K562 (cell line): Measurements from ENCODE around the gene LATS1. TPM values are rescaled to one million over a fixed set of nuclear protein-coding genes. Genes with fewer than 3 reads are reported as not detected.
A peak's percentile ranks its signal among the peaks of the same experiment; 100 is the strongest.

Experiments used
- CEBPG ChIP-seq, 3 experiments: fragments of 200-800 bp in 1 of 3; sonication (Bioruptor generic) in 1 of 3; sonication (generic) in 1 of 3; formaldehyde crosslinking in 1 of 3; IDR thresholded peaks in 2 of 3; conservative IDR thresholded peaks in 1 of 3; 2 replicates each; pipeline versions ENCODE4 v1.6.1 to v1.8.0; 2016 to 2022; ENCODE audit warnings: missing compliant biosample characterization in 2 of 3, missing genetic modification characterization in 2 of 3, mild to moderate bottlenecking in 1 of 3, missing genetic modification reagents in 1 of 3
- CHD2 ChIP-seq: IDR thresholded peaks from 2 replicates; pipeline ENCODE4 v1.6.1; 2011; ENCODE audit warnings: low read depth, low read length
- EGR1 ChIP-seq: fragments of 450-650 bp; conservative IDR thresholded peaks from 2 replicates; pipeline ENCODE4 v1.6.1; 2017; ENCODE audit warnings: mild to moderate bottlenecking
- GTF2E2 ChIP-seq: fragments of 200-800 bp; sonication (Bioruptor generic); IDR thresholded peaks from 2 replicates; pipeline ENCODE4 v1.6.1; 2016; ENCODE audit warnings: missing genetic modification characterization, missing compliant biosample characterization
- KLF16 ChIP-seq: IDR thresholded peaks from 2 replicates; pipeline ENCODE4 v1.6.1; 2016; ENCODE audit warnings: antibody characterized with exemption
- NFIX ChIP-seq: fragments of 250-450 bp; sonication (Bioruptor Pico); IDR thresholded peaks from 2 replicates; pipeline ENCODE4 v1.4.0; 2020; ENCODE audit warnings: low read depth, mild to moderate bottlenecking, moderate library complexity
- NR2C2 ChIP-seq, 2 experiments: fragments of 200-800 bp in 1 of 2; sonication (Bioruptor generic) in 1 of 2; sonication (generic) in 1 of 2; formaldehyde crosslinking in 1 of 2; IDR thresholded peaks; 2 replicates each; pipeline versions ENCODE4 v1.6.1 to v1.8.0; 2016 to 2022; ENCODE audit warnings: mild to moderate bottlenecking in 1 of 2, missing compliant biosample characterization in 1 of 2, missing genetic modification characterization in 1 of 2, missing genetic modification reagents in 1 of 2
- SETDB1 ChIP-seq: IDR thresholded peaks from one replicate; pipeline ENCODE4 v1.6.1; 2012; ENCODE audit warnings: low read length, control low read depth, inconsistent platforms
- TEAD1 ChIP-seq, 2 experiments: fragments of 450-650 bp in 1 of 2; sonication (generic) in 1 of 2; formaldehyde crosslinking; IDR thresholded peaks; 2 replicates each; pipeline versions ENCODE4 v1.4.0 to v1.8.0; 2020 to 2022; ENCODE audit warnings: mild to moderate bottlenecking in 2 of 2, missing genetic modification reagents in 1 of 2
- ZFP36 ChIP-seq: fragments of 150-350 bp; IDR thresholded peaks from 2 replicates; pipeline ENCODE4 v1.6.1; 2018; ENCODE audit warnings: low read length, low read depth; ENCODE audit not compliant: partially characterized antibody
- ZNF785 ChIP-seq: fragments of 250-450 bp; sonication (Bioruptor Pico); IDR thresholded peaks from 2 replicates; pipeline ENCODE4 v1.4.0; 2020; ENCODE audit warnings: mild to moderate bottlenecking
- polyA plus RNA-seq, 8 experiments: library from polyadenylated mRNA; depleted of rRNA in 4 of 8; stranded (reverse) in 5 of 8; unstranded in 3 of 8; fragments of >200 nt; fragmentation: Nextera tagmentation in 2 of 8; fragmentation: Illumina TruSeq in 1 of 8; extraction: Ambion mirVana in 2 of 8; extraction: Trizol in 1 of 8; gene quantifications; 2 replicates each; pipeline versions ENCODE4 v1.2.1 to v1.2.3, GENCODE V29; 2011 to 2014; ENCODE audit warnings: inconsistent platforms in 1 of 8, missing spikeins in 1 of 8
- total RNA-seq, 7 experiments: library from RNA; depleted of rRNA in 6 of 7; stranded (reverse); fragments of >200 nt in 6 of 7; fragmentation: Illumina TruSeq in 2 of 7; extraction: Trizol in 2 of 7; gene quantifications; 2 replicates each; pipeline versions ENCODE4 v1.2.1 to v1.2.3, GENCODE V29; 2011 to 2021; ENCODE audit warnings: low replicate concordance in 1 of 7
- TF ChIP-seq, protein P1 (sequence below): fragments of 450-650 bp; IDR thresholded peaks from 2 replicates; pipeline ENCODE4 v1.6.1; 2018; ENCODE audit not compliant: partially characterized antibody
- TF ChIP-seq, protein P2 (sequence below): fragments of 200-800 bp; sonication (Bioruptor generic); IDR thresholded peaks from 2 replicates; pipeline ENCODE4 v1.6.1; 2017; ENCODE audit warnings: missing genetic modification characterization, missing compliant biosample characterization
- TF ChIP-seq, protein P3 (sequence below): sonication (generic); formaldehyde crosslinking; IDR thresholded peaks from 2 replicates; pipeline ENCODE4 v1.8.0; 2022; ENCODE audit warnings: mild to moderate bottlenecking, low read depth, missing genetic modification reagents
- TF ChIP-seq, protein P4 (sequence below): sonication (generic); formaldehyde crosslinking; IDR thresholded peaks from 2 replicates; pipeline ENCODE4 v1.8.0; 2022; ENCODE audit warnings: mild to moderate bottlenecking, missing genetic modification reagents
- TF ChIP-seq, protein P5 (sequence below): fragments of 450-650 bp; formaldehyde crosslinking; IDR thresholded peaks from 2 replicates; pipeline ENCODE4 v1.4.0; 2020; ENCODE audit warnings: mild to moderate bottlenecking, mixed read lengths

LATS1 gene
- total and polyA plus RNA-seq, 9 of the 15 experiments (the other 6 are each of a cell fraction or from before 2014, with no cell fraction given), result 5.0 to 36.3 (median 18.4) TPM

DNA sequence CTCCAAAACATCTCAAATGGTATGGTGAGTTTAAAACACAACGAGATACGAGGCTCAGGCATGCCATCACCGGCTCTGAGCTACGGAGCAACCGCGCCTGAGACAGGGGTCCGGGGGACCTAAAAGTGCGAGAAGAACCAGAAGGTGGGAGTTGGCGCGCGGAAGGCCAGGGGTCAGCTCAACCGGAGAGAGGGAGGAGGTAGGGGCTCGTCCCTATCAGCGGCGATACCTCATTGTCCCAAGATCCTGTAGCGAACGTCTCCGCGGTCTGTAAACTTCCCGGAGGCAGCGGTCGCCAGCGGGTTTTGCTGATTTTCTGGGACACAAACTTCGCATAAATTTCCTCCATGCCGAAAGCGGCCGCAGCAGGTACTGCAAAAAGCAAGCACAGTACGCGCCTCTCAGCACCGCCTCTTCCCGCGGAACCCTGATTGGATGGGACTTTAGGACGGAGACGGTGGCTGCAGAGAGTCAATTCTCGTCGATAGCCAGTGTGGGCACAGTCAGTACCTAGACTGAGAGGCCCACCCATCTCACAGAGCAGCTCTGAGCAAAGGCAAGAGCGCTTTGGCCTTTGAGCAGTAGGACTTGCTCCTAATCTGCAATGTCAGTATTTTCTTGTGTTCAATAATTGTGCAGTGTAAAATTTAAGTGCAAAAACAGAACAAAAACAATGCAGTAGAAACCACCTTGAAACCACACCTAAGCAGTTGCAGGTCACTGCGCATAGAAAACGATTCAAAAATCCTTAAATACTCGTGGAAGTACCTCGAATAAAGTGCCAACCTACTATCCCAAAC is 28.4 kb upstream of the LATS1 start, which contains the start of gene NUP43 (continued):
- TF ChIP-seq, protein P1, sequence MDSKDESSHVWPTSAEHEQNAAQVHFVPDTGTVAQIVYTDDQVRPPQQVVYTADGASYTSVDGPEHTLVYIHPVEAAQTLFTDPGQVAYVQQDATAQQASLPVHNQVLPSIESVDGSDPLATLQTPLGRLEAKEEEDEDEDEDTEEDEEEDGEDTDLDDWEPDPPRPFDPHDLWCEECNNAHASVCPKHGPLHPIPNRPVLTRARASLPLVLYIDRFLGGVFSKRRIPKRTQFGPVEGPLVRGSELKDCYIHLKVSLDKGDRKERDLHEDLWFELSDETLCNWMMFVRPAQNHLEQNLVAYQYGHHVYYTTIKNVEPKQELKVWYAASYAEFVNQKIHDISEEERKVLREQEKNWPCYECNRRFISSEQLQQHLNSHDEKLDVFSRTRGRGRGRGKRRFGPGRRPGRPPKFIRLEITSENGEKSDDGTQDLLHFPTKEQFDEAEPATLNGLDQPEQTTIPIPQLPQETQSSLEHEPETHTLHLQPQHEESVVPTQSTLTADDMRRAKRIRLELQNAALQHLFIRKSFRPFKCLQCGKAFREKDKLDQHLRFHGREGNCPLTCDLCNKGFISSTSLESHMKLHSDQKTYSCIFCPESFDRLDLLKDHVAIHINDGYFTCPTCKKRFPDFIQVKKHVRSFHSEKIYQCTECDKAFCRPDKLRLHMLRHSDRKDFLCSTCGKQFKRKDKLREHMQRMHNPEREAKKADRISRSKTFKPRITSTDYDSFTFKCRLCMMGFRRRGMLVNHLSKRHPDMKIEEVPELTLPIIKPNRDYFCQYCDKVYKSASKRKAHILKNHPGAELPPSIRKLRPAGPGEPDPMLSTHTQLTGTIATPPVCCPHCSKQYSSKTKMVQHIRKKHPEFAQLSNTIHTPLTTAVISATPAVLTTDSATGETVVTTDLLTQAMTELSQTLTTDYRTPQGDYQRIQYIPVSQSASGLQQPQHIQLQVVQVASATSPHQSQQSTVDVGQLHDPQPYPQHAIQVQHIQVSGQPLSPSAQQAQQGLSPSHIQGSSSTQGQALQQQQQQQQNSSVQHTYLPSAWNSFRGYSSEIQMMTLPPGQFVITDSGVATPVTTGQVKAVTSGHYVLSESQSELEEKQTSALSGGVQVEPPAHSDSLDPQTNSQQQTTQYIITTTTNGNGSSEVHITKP, result peak; percentile 10
- TF ChIP-seq NR2C2 (CRISPR knock-in tag; IDR thresholded peaks at IDR 0.05) (no peak), NR2C2 (tag; IDR thresholded peaks at IDR 0.05) (peak; percentile 88), CEBPG (CRISPR knock-in tag; IDR thresholded peaks at IDR 0.05) (no peak), CEBPG (tag; conservative IDR thresholded peaks at IDR 0.05 in 1 of 2, IDR thresholded peaks at IDR 0.05 in 1 of 2) (no peak), SETDB1 (no peak), NFIX (CRISPR knock-in tag) (no peak), TEAD1 (CRISPR knock-in tag; IDR thresholded peaks at IDR 0.05) (0 out of 4 replicates have a peak, but pooled peaks of 1 of the 2 experiments have one; percentile 6), GTF2E2 (tag) (no peak), EGR1 (no peak), ZFP36 (no peak), ZNF785 (CRISPR knock-in tag) (no peak), CHD2 (peak; percentile 67; the same call in 1 of the 2 replicates), KLF16 (peak; percentile 90)
- TF ChIP-seq, protein P2, sequence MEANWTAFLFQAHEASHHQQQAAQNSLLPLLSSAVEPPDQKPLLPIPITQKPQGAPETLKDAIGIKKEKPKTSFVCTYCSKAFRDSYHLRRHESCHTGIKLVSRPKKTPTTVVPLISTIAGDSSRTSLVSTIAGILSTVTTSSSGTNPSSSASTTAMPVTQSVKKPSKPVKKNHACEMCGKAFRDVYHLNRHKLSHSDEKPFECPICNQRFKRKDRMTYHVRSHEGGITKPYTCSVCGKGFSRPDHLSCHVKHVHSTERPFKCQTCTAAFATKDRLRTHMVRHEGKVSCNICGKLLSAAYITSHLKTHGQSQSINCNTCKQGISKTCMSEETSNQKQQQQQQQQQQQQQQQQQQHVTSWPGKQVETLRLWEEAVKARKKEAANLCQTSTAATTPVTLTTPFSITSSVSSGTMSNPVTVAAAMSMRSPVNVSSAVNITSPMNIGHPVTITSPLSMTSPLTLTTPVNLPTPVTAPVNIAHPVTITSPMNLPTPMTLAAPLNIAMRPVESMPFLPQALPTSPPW (CRISPR knock-in tag), result no peak
- TF ChIP-seq, protein P3, sequence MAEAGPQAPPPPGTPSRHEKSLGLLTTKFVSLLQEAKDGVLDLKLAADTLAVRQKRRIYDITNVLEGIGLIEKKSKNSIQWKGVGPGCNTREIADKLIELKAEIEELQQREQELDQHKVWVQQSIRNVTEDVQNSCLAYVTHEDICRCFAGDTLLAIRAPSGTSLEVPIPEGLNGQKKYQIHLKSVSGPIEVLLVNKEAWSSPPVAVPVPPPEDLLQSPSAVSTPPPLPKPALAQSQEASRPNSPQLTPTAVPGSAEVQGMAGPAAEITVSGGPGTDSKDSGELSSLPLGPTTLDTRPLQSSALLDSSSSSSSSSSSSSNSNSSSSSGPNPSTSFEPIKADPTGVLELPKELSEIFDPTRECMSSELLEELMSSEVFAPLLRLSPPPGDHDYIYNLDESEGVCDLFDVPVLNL, result no peak
- TF ChIP-seq, protein P4, sequence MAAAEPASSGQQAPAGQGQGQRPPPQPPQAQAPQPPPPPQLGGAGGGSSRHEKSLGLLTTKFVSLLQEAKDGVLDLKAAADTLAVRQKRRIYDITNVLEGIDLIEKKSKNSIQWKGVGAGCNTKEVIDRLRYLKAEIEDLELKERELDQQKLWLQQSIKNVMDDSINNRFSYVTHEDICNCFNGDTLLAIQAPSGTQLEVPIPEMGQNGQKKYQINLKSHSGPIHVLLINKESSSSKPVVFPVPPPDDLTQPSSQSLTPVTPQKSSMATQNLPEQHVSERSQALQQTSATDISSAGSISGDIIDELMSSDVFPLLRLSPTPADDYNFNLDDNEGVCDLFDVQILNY, result no peak
- TF ChIP-seq, protein P5, sequence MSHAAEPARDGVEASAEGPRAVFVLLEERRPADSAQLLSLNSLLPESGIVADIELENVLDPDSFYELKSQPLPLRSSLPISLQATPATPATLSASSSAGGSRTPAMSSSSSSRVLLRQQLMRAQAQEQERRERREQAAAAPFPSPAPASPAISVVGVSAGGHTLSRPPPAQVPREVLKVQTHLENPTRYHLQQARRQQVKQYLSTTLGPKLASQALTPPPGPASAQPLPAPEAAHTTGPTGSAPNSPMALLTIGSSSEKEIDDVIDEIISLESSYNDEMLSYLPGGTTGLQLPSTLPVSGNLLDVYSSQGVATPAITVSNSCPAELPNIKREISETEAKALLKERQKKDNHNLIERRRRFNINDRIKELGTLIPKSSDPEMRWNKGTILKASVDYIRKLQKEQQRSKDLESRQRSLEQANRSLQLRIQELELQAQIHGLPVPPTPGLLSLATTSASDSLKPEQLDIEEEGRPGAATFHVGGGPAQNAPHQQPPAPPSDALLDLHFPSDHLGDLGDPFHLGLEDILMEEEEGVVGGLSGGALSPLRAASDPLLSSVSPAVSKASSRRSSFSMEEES (CRISPR knock-in tag), result no peak
